ENCODE data around the gene EHBP1.
A peak's percentile ranks its signal among the peaks of the same experiment; 100 is the strongest.
"Not testable (repeated sequence)": the region's sequence is repeated elsewhere in the genome, so short reads cannot be mapped to it uniquely, and the experiment has no call there.

EHBP1 gene

GRCh38 chr2:62732262-62732777 is 26.8 kb downstream of the EHBP1 start:
- FAIRE-seq, result no peak
- no peak for DNase-seq (ENCODE audit: insufficient read length, low spot score)

- no peak for DNase-seq (ENCODE audit: insufficient read length, low spot score)
Measured at GRCh38 chr2:62733546-62733945, 28.0 kb downstream of the EHBP1 start.

GRCh38 chr2:62736899-62737559 is 31.5 kb downstream of the EHBP1 start:
- DNase-seq (ENCODE audit: insufficient read length, low spot score), result no peak
- no peak for FAIRE-seq

More at GRCh38 chr2:62733546-62733945, 28.0 kb downstream of the EHBP1 start:
- no peak for FAIRE-seq

GRCh38 chr2:62738981-62739936 is 33.7 kb downstream of the EHBP1 start:
- DNase-seq (ENCODE audit: insufficient read length, low spot score), result no peak
- FAIRE-seq, result no peak

GRCh38 chr2:62740221-62740620 is 34.7 kb downstream of the EHBP1 start:
- no peak for FAIRE-seq
- DNase-seq (ENCODE audit: insufficient read length, low spot score), result no peak

- FAIRE-seq, result no peak
- DNase-seq (ENCODE audit: insufficient read length, low spot score), result no peak
Measured at GRCh38 chr2:62741127-62741526, 35.6 kb downstream of the EHBP1 start.

- FAIRE-seq (no peak), DNase-seq (ENCODE audit: insufficient read length, low spot score) (no peak)
Measured at GRCh38 chr2:62741954-62742722, 36.6 kb downstream of the EHBP1 start.

GRCh38 chr2:62743506-62743905 is 38.0 kb downstream of the EHBP1 start:
- DNase-seq (ENCODE audit: insufficient read length, low spot score), result no peak
- FAIRE-seq, result no peak

- no peak for FAIRE-seq
Measured at GRCh38 chr2:62744603-62745002, 39.1 kb downstream of the EHBP1 start.

GRCh38 chr2:62745891-62746481 is 40.5 kb downstream of the EHBP1 start:
- no peak for DNase-seq (ENCODE audit: insufficient read length, low spot score)
- no peak for FAIRE-seq

More at GRCh38 chr2:62744603-62745002, 39.1 kb downstream of the EHBP1 start:
- DNase-seq (ENCODE audit: insufficient read length, low spot score), result no peak

- FAIRE-seq, result no peak
Measured at GRCh38 chr2:62747169-62747568, 41.7 kb downstream of the EHBP1 start.

GRCh38 chr2:62747876-62748275 is 42.4 kb downstream of the EHBP1 start:
- FAIRE-seq, result no peak
- DNase-seq (ENCODE audit: insufficient read length, low spot score), result no peak

More at GRCh38 chr2:62747169-62747568, 41.7 kb downstream of the EHBP1 start:
- no peak for DNase-seq (ENCODE audit: insufficient read length, low spot score)

GRCh38 chr2:62749111-62749510 is 43.6 kb downstream of the EHBP1 start:
- DNase-seq (ENCODE audit: insufficient read length, low spot score); FAIRE-seq: not testable (repeated sequence)

- no peak for FAIRE-seq
- no peak for DNase-seq (ENCODE audit: insufficient read length, low spot score)
Measured at GRCh38 chr2:62757029-62757428, 51.5 kb downstream of the EHBP1 start.

GRCh38 chr2:62760026-62760425 is 54.5 kb downstream of the EHBP1 start:
- peak; percentile 9 for FAIRE-seq

GRCh38 chr2:62760555-62760954 is 55.0 kb downstream of the EHBP1 start:
- DNase-seq (ENCODE audit: insufficient read length, low spot score), result no peak
- no peak for FAIRE-seq

More at GRCh38 chr2:62760026-62760425, 54.5 kb downstream of the EHBP1 start:
- no peak for DNase-seq (ENCODE audit: insufficient read length, low spot score)

GRCh38 chr2:62765619-62766376 is 60.3 kb downstream of the EHBP1 start:
- no peak for FAIRE-seq
- no peak for DNase-seq (ENCODE audit: insufficient read length, low spot score)

GRCh38 chr2:62768615-62769014 is 63.1 kb downstream of the EHBP1 start:
- DNase-seq (ENCODE audit: insufficient read length, low spot score), result no peak
- no peak for FAIRE-seq

- FAIRE-seq, result no peak
- DNase-seq (ENCODE audit: insufficient read length, low spot score), result no peak
Measured at GRCh38 chr2:62770629-62771028, 65.1 kb downstream of the EHBP1 start.
